GM23248 (cell line): Measurements from ENCODE around the gene NHLRC4. TPM values are rescaled to one million over a fixed set of nuclear protein-coding genes. Genes with fewer than 3 reads are reported as not detected.
A peak's percentile ranks its signal among the peaks of the same experiment; 100 is the strongest.

Experiments
- DNase-seq: peaks from one replicate; pipeline ENCODE4 v3.0.0-alpha.2; 2015
- H2AFZ ChIP-seq: fragments of 200-600 bp; sonication (generic); 2 replicates; pipeline ENCODE4 v1.6.1; 2016; ENCODE audit warnings: antibody characterized with exemption
- H3F3A ChIP-seq: fragments of 200-600 bp; sonication (generic); 2 replicates; pipeline ENCODE4 v1.6.1; 2016; ENCODE audit warnings: mild to moderate bottlenecking, antibody characterized with exemption, mixed run types; ENCODE audit not compliant: insufficient read depth
- H3K27ac ChIP-seq: fragments of 200-600 bp; sonication (generic); 2 replicates; pipeline ENCODE4 v1.5.1; 2016; ENCODE audit warnings: mild to moderate bottlenecking
- H3K27me3 ChIP-seq: fragments of 200-600 bp; sonication (generic); replicated peaks from 2 replicates; pipeline ENCODE4 v1.6.1; 2016; ENCODE audit warnings: mild to moderate bottlenecking; ENCODE audit not compliant: insufficient read depth
- H3K36me3 ChIP-seq: fragments of 200-600 bp; sonication (generic); 2 replicates; pipeline ENCODE4 v1.6.1; 2016; ENCODE audit warnings: low read depth, mild to moderate bottlenecking
- H3K4me1 ChIP-seq: fragments of 200-600 bp; sonication (generic); 2 replicates; pipeline ENCODE4 v1.6.1; 2016; ENCODE audit warnings: mild to moderate bottlenecking; ENCODE audit not compliant: insufficient read depth
- H3K4me2 ChIP-seq: fragments of 200-600 bp; sonication (generic); one replicate; pipeline ENCODE4 v1.6.1; 2016; ENCODE audit warnings: mild to moderate bottlenecking; ENCODE audit not compliant: unreplicated experiment
- H3K4me3 ChIP-seq: fragments of 200-600 bp; sonication (generic); 2 replicates; pipeline ENCODE4 v1.5.1; 2016; ENCODE audit warnings: mild to moderate bottlenecking
- H3K79me2 ChIP-seq: fragments of 200-600 bp; sonication (generic); 2 replicates; pipeline ENCODE4 v1.6.1; 2016; ENCODE audit warnings: mild to moderate bottlenecking; ENCODE audit not compliant: insufficient read depth
- H3K9ac ChIP-seq: fragments of 200-600 bp; sonication (generic); 2 replicates; pipeline ENCODE4 v1.6.1; 2016; ENCODE audit warnings: mild to moderate bottlenecking
- H3K9me2 ChIP-seq: fragments of 200-600 bp; sonication (generic); 2 replicates; pipeline ENCODE4 v1.6.1; 2016; ENCODE audit warnings: mixed run types, mild to moderate bottlenecking, moderate library complexity; ENCODE audit not compliant: insufficient read depth
- H3K9me3 ChIP-seq: fragments of 200-600 bp; sonication (generic); one replicate; pipeline ENCODE4 v1.6.1; 2017; ENCODE audit warnings: low read depth
- H4K20me1 ChIP-seq: fragments of 200-600 bp; sonication (generic); 2 replicates; pipeline ENCODE4 v1.6.0; 2016; ENCODE audit not compliant: insufficient read depth
- EZH2 ChIP-seq: fragments of 200-600 bp; sonication (generic); IDR thresholded peaks from 2 replicates; pipeline ENCODE4 v1.6.1; 2018; ENCODE audit warnings: antibody characterized with exemption, mild to moderate bottlenecking; ENCODE audit not compliant: insufficient read depth, poor library complexity, severe bottlenecking
- EZH2phosphoT487 ChIP-seq: fragments of 200-600 bp; sonication (generic); IDR thresholded peaks from 2 replicates; pipeline ENCODE4 v1.6.1; 2018; ENCODE audit warnings: antibody characterized with exemption, moderate library complexity, mild to moderate bottlenecking, low read depth; ENCODE audit not compliant: insufficient read depth
- WGBS, 2 experiments: methylation state at CpG; one replicate each; pipeline ENCODE4 v1.1.6; 2015 to 2017; ENCODE audit warnings: low lambda C conversion rate in 2 of 2, low coverage in 1 of 2; ENCODE audit errors: missing lambda C conversion rate in 2 of 2; 5-methylcytosine and 5-hydroxymethylcytosine counted together
- in situ Hi-C: fragments of 300-500 bp; cut with MboI; formaldehyde crosslinking; loops from 2 replicates; pipeline ENCODE4 v1.15.0; 2020
- polyA plus RNA-seq: library from polyadenylated mRNA; unstranded; fragments of >200 nt; fragmentation: Nextera tagmentation; extraction: Ambion mirVana; gene quantifications from 2 replicates; pipeline ENCODE4 v1.2.1, GENCODE V29; 2016
- total RNA-seq: library from RNA; depleted of rRNA; stranded (reverse); fragments of >200 nt; shearing (Covaris generic); gene quantifications from 2 replicates; pipeline ENCODE4 v1.2.3, GENCODE V29; 2014; rRNA removed

NHLRC4 gene, protein sequence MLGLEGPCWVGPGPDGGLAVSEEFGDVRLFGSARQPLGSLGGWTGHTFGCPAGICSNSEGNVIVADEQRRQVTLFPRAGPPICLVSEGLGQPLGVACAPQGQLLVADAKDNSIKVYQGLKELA
- total RNA-seq (0.11 and 0.13 TPM in 2 replicates), polyA plus RNA-seq (0.20 TPM in 1 of 2 replicates, not detected in the other)

GRCh38 chr16:566475-567372 lies at the start of gene NHLRC4:
TSS of gene NHLRC4 (plus strand) at chr16:567005. CDS start at chr16:568048, 1,043 bp downstream.
- peak; percentile 63 for DNase-seq
- peaks cover 21% of the 10 kb centered on the region for H3K79me2 ChIP-seq
- H3K27me3 ChIP-seq: no peaks in the 10 kb centered on the region
- WGBS, 2 experiments: 40 to 45% methylated on average over 26 of the region's 26 CpGs
- no peak within 1 kb of the TSS for H3K4me3 ChIP-seq
- no peaks in the 10 kb centered on the region for H3K9me3 ChIP-seq
- H2AFZ ChIP-seq: peak within 1 kb of the TSS; percentile 62; the same call in 1 of the 2 replicates
- 0 out of 2 replicates have a peak, but pooled peaks cover 6% of the 10 kb centered on the region for H3F3A ChIP-seq
- H4K20me1 ChIP-seq: no peaks in the 10 kb centered on the region
- 0 out of 2 replicates have a peak, but pooled peaks cover 4% of the 10 kb centered on the region for H3K4me1 ChIP-seq
- no peak within 1 kb of the TSS for H3K9ac ChIP-seq
- in situ Hi-C loops: no loop called here
- no peak for TF ChIP-seq EZH2phosphoT487
- no peak for TF ChIP-seq EZH2
- H3K4me2 ChIP-seq: no peak within 1 kb of the TSS
- no peaks in the 10 kb centered on the region for H3K9me2 ChIP-seq
- no peak within 1 kb of the TSS for H3K27ac ChIP-seq
- no peaks in the 10 kb centered on the region for H3K36me3 ChIP-seq

DNA sequence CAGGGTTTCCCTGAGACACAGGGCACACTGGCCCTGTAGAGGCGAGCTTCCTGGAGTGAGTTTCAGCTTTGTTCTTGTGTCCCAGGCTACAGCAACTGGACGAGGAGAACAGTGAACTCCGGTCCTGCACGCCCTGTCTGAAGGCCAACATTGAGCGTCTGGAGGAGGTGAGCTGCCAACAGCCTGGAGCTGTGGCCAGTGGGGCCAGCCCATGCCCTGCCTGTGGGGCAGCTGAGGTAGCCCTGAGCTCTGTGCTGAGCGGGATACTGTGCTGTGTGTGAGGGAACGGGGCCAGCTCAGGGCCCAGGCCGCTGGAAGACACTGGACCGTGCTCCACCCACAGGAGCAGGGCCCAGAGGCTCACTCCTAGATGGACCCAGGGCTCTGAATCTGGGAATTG lies 47.9 kb upstream of the NHLRC4 start:
- no peak overlapping the region for H3K9ac ChIP-seq
- H3K9me3 ChIP-seq: no peaks in the 10 kb centered on the region
- H3K79me2 ChIP-seq: no peaks in the 10 kb centered on the region
- WGBS, 2 experiments: 87 to 92% methylated on average over 9 of the region's 9 CpGs
- H4K20me1 ChIP-seq: no peaks in the 10 kb centered on the region
- no peak overlapping the region for H2AFZ ChIP-seq
- 0 out of 2 replicates have a peak, but pooled peaks cover under 1% of the 10 kb centered on the region for H3K4me1 ChIP-seq
- no peaks in the 10 kb centered on the region for H3K27me3 ChIP-seq
- H3K27ac ChIP-seq: no peak overlapping the region
- H3F3A ChIP-seq: no peaks in the 10 kb centered on the region
- no peak overlapping the region for H3K4me3 ChIP-seq
- no peak overlapping the region for H3K4me2 ChIP-seq
- TF ChIP-seq EZH2phosphoT487 (no peak), EZH2 (no peak)
- no peak for DNase-seq
- H3K36me3 ChIP-seq: no peaks in the 10 kb centered on the region
- in situ Hi-C loops: no loop called here
- no peaks in the 10 kb centered on the region for H3K9me2 ChIP-seq

DNA sequence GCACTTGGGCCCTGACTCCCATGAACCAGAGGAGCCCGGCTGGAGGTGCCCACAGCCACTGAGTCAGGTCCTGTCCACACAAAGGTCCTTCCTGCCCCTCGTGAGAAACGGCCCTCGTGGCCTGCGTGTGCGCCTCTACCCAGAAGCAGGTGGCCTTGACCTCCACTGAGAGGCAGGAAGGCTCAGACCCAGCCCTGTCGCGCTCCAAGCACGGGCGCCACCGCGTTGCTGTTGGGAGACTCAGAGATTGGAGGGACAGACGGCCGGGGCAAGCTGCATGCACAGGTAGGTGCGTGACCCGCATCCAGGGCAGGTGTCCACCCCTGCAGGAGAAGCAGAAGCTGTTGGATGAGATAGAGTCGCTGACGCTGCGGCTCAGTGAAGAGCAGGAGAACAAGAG lies 47.4 kb upstream of the NHLRC4 start:
- H3F3A ChIP-seq: 0 out of 2 replicates have a peak, but pooled peaks cover 4% of the 10 kb centered on the region
- no peaks in the 10 kb centered on the region for H3K9me3 ChIP-seq
- DNase-seq: no peak
- no peaks in the 10 kb centered on the region for H3K27me3 ChIP-seq
- no peak overlapping the region for H3K9ac ChIP-seq
- no peak overlapping the region for H3K27ac ChIP-seq
- no peak overlapping the region for H3K4me2 ChIP-seq
- H3K36me3 ChIP-seq: no peaks in the 10 kb centered on the region
- in situ Hi-C loops: no loop called here
- TF ChIP-seq EZH2: no peak
- no peak for TF ChIP-seq EZH2phosphoT487
- no peak overlapping the region for H2AFZ ChIP-seq
- H3K9me2 ChIP-seq: no peaks in the 10 kb centered on the region
- H3K4me3 ChIP-seq: no peak overlapping the region
- 93 to 97% methylated on average over 18 to 19 of the region's 19 CpGs for WGBS, 2 experiments
- H3K79me2 ChIP-seq: no peaks in the 10 kb centered on the region
- H3K4me1 ChIP-seq: 0 out of 2 replicates have a peak, but pooled peaks cover 6% of the 10 kb centered on the region
- H4K20me1 ChIP-seq: no peaks in the 10 kb centered on the region

DNA sequence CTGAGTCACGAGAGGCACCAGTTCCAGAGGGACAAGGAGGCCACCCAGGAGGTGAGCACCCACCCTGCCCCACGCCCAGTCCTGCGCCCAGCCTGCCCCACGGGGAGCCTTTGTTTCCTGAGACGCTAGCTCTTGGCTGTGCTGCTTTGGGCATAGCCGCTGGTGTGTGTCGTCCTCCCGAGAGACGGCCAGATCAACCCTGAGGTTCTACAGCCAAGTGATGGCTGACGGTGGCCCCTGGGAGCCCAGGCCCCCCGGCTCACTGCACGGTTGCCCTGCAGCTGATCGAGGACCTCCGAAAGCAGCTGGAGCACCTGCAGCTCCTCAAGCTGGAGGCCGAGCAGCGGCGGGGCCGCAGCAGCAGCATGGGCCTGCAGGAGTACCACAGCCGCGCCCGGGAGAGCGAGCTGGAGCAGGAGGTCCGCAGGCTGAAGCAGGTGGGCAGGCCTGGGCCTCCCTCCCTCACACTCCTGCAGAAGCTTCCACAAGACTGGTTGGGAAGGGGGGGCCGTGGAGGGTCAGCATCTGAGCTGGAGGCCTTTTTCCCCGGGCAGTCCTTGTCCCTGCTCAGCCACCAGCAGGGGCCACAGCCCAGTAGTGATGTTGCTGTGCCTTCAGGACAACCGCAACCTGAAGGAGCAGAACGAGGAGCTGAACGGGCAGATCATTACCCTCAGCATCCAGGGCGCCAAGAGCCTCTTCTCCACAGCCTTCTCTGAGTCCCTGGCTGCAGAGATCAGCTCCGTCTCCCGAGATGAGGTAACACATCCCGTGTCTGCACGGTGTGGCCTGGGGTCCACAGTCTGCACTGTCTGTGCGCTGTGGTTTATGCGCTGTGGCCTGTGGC lies 46.7 kb upstream of the NHLRC4 start:
- in situ Hi-C loops: no loop called here
- no peak overlapping the region for H3K9ac ChIP-seq
- TF ChIP-seq EZH2phosphoT487 (no peak), EZH2 (no peak)
- no peaks in the 10 kb centered on the region for H3K27me3 ChIP-seq
- H3K4me3 ChIP-seq: no peak overlapping the region
- no peaks in the 10 kb centered on the region for H3K9me2 ChIP-seq
- no peaks in the 10 kb centered on the region for H3K79me2 ChIP-seq
- DNase-seq: no peak
- no peaks in the 10 kb centered on the region for H3K9me3 ChIP-seq
- no peaks in the 10 kb centered on the region for H3K36me3 ChIP-seq
- H3K27ac ChIP-seq: no peak overlapping the region
- no peak overlapping the region for H2AFZ ChIP-seq
- H3K4me1 ChIP-seq: peaks cover 11% of the 10 kb centered on the region
- H4K20me1 ChIP-seq: no peaks in the 10 kb centered on the region
- H3F3A ChIP-seq: peaks cover 8% of the 10 kb centered on the region; the same call in 1 of the 2 replicates
- 90 to 95% methylated on average over 35 of the region's 35 CpGs for WGBS, 2 experiments
- no peak overlapping the region for H3K4me2 ChIP-seq
